Hepatocyte (in vitro differentiated cells): ENCODE data around the gene SCAPER.

Source experiments
- EZH2 ChIP-seq: fragments of 200-600 bp; sonication (generic); IDR thresholded peaks from 2 replicates; pipeline ENCODE4 v1.6.1; 2016; ENCODE audit warnings: antibody characterized with exemption, mild to moderate bottlenecking, borderline replicate concordance
- TF ChIP-seq, protein P1 (sequence below): fragments of 200-600 bp; sonication (generic); IDR thresholded peaks from 2 replicates; pipeline ENCODE4 v1.5.1; 2016; ENCODE audit warnings: antibody characterized with exemption, mild to moderate bottlenecking; ENCODE audit not compliant: poor library complexity

- TF ChIP-seq, protein P1, sequence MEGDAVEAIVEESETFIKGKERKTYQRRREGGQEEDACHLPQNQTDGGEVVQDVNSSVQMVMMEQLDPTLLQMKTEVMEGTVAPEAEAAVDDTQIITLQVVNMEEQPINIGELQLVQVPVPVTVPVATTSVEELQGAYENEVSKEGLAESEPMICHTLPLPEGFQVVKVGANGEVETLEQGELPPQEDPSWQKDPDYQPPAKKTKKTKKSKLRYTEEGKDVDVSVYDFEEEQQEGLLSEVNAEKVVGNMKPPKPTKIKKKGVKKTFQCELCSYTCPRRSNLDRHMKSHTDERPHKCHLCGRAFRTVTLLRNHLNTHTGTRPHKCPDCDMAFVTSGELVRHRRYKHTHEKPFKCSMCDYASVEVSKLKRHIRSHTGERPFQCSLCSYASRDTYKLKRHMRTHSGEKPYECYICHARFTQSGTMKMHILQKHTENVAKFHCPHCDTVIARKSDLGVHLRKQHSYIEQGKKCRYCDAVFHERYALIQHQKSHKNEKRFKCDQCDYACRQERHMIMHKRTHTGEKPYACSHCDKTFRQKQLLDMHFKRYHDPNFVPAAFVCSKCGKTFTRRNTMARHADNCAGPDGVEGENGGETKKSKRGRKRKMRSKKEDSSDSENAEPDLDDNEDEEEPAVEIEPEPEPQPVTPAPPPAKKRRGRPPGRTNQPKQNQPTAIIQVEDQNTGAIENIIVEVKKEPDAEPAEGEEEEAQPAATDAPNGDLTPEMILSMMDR, result no peak
- no peak for TF ChIP-seq EZH2
Measured at GRCh38 chr15:76776480-76776879, 128.7 kb downstream of the SCAPER start.
